ENCODE results near the gene ITSN1.
"Not testable (repeated sequence)": the region's sequence is repeated elsewhere in the genome, so short reads cannot be mapped to it uniquely, and the experiment has no call there.

The ITSN1 gene

GRCh38 chr21:33651965-33652680 is 9.8 kb downstream of the ITSN1 start:
- DNase-seq (ENCODE audit: low read depth) = no peak

- no peak for DNase-seq (ENCODE audit: low read depth)
Measured at GRCh38 chr21:33654412-33654811, 12.1 kb downstream of the ITSN1 start.

DNA sequence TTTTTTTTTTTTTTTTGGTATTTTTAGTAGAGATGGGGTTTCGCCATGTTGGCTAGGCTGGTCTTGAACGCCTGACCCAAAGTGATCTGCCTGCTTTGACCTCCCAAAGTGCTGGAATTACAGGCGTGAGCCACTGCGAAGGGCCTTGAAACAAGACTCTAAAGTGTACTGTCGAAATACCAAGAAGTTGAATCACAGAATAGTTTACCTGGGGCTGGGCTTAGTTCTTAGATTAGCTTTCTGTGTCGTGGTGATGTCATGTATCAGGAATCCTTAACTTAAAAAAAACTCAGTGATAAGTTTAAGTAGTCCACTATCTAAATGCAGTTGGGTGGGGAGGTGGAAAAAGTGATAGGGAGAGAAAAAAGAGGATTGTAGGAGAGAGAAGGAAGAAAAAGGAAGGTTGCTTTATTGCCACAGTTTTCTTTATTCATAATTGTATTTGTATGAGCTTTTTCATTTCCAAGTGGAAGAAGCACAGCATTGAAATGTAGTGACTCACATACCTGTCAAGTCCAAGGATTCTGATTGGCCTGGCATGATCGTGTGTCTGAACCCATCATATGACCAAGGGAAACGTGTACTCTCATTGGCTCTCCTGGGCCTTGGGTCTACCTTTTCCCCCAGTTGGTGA is 13.4 kb downstream of the ITSN1 start:
- DNase-seq (ENCODE audit: low read depth) = no peak

DNA sequence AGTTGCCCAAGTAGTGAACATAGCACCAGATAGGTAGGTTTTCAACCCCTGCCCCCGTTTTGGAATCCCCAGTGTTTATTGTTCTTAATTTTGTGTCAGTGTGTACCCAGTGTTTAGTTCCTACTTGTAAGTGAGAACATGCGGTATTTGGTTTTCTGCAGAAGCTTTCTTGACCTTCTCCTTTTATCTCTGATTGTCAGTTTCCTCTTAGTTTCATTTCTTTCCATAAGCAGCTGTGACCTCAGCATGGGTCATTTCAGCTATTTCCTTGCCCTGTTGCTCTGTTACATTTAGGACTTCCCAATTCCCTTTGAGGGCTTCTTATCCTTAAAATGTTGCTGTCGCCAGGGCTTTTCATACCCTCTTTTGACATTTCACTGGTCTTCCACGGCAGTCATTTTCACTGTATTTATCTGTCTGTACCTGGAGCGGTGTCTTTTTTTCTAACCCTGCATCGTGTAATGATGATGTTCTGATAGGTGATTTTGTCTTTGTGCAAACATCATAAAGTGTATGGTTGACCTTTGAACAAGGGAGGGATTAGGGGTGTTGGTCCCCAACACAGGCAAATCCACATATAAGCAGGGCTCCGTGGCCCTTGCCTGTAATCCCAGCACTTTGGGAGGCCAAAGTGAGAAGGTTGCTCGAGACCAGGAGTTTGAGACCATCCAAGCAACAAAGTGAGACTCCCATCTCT is 15.0 kb downstream of the ITSN1 start:
- no peak for DNase-seq (ENCODE audit: low read depth)

- no peak for DNase-seq (ENCODE audit: low read depth)
Measured at GRCh38 chr21:33658919-33659567, 16.7 kb downstream of the ITSN1 start.

GRCh38 chr21:33659568-33659949 is 17.3 kb downstream of the ITSN1 start:
- DNase-seq (ENCODE audit: low read depth) = no peak

GRCh38 chr21:33660406-33660805 is 18.1 kb downstream of the ITSN1 start:
- DNase-seq (ENCODE audit: low read depth) = no peak

DNA sequence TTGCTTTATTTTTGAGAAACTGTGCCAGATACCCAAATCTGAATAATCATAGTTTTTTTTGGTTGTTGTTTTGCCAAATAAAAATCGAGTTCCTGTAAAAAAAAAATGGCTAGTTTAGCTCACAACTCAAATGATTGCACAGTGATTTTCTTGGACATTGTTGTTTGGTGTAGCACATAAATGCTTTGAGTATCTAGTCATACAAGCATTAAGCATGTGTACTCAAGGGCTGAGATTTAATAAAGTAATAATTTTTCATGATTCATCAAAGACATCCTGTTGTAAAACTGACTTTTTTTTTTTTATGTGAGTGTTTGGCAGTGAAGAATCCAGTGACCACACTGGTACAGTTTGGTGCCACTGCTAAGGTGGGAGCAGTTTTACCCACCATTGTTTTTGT is 18.8 kb downstream of the ITSN1 start:
- DNase-seq (ENCODE audit: low read depth) = no peak

DNA sequence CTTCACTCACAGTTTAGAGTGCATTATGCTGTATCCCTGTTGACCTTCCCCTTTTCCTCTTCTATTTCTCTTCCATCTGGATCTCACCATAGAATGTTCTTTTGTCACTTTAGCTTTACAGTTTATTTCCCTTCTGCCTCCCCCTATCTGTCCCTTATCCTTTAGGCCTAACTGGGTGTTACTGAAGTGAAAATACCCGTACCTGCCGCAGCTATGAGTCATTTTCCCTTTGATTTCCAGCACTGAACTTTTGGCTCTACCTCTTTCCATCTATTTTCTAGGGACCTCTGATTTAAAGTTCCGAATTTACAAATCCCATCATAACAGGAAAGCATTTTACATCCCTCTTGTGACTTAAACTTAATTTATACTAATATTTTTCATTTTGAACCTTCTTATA is 19.7 kb downstream of the ITSN1 start:
- DNase-seq (ENCODE audit: low read depth) = no peak

GRCh38 chr21:33663241-33663640 is 20.9 kb downstream of the ITSN1 start:
- no peak for DNase-seq (ENCODE audit: low read depth)

DNA sequence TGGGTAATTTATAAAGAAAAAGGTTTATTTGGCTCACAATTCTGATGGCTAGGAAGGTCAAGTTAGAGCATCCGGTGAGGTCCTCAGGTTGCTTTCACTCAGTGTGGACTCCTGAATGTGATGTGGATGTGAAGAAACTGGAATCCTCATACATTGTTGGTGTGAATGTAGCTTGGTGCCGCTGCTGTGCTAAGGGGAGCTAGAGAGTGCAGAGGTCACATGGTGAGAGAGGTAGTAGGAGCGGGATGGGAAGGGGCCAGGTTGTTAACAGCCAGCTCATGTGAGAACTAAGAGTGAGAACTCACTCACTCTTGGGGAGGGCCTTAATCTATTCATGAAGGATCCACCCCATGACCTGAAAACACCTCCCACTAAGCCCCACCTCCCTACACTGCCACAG is 21.8 kb downstream of the ITSN1 start:
- DNase-seq (ENCODE audit: low read depth) = no peak

DNA sequence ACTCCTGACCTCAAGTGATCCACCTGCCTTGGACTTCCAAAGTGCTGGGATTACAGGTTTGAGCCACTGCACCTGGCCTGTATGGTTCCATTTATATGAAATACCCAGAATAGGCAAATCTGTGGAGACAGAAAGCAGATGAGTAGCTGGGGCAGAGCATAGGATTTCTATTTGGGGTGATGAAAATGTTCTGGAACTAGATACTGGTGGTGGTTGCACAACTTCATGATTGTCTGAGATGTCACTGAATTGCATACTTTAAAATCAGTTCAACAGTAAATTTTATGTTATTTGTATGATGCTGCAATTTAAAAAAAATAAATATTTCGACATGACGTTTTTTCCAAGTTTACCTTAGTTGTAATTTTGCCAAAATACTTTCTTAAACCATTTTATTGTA is 23.9 kb downstream of the ITSN1 start:
- DNase-seq (ENCODE audit: low read depth) = no peak

DNA sequence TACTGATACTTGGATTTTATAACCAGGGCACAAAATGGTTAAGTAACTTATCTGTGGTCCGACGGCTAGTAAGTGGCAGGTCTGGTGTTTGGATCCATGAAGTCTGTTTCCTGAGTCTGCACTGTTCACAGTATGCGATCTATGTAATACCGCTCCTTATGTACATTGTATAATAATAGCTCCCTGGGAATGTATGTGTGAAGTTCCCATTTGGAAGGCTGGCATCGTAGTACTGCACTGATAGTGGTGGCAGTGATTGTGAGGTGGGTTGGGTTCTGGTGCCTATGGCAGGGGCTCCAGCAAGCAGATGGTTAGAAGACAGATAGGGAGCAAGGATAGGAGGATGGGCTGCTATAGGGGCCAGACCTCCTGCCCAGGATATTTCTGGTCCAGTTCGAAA is 25.3 kb downstream of the ITSN1 start:
- DNase-seq (ENCODE audit: low read depth) = no peak

GRCh38 chr21:33668180-33668579 is 25.9 kb downstream of the ITSN1 start:
- no peak for DNase-seq (ENCODE audit: low read depth)

- DNase-seq (ENCODE audit: low read depth) = no peak
Measured at GRCh38 chr21:33668620-33669019, 26.3 kb downstream of the ITSN1 start.

DNA sequence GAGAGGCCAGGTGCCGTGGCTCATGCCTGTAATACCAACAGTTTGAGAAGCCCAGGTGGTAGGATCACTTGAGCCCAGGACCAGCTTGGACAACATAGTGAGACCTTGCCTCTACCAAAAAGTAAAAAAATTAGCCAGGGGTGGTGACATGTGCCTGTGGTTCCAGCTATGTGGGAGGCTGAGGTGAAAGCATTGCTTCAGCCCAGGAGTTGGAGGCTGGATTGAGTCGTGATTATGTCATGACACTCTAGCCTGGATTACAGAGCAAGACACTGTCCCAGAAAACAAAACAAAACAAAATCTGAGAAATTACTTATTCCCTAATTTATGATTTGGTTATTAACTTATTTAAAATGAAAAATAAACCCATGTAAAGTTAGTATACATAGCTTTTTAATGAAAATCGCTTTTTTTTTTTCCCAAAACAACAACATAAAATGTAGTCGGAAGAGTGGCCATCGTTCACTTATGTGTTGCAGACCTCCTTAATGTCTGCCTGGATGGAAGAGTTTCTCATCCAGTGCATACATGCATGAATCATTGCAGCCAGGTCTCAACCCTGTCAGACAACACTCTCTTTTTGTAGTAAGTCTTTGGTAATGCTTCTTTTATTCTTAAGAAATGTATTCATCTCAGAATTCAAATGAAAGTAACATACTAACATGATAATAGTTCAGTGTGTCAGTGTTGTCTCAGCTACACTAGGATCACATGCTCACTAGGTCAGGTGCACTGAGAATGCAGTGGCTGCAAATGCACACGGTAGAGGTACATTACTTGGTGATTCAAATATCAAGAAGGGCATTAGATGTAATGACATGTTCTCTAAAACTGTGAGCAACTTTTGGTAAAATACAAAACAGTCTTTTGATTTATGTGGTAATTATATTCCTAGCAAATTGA is 28.0 kb downstream of the ITSN1 start:
- DNase-seq (ENCODE audit: low read depth) = no peak

- DNase-seq (ENCODE audit: low read depth) = no peak
Measured at GRCh38 chr21:33673473-33673872, 31.2 kb downstream of the ITSN1 start.

DNA sequence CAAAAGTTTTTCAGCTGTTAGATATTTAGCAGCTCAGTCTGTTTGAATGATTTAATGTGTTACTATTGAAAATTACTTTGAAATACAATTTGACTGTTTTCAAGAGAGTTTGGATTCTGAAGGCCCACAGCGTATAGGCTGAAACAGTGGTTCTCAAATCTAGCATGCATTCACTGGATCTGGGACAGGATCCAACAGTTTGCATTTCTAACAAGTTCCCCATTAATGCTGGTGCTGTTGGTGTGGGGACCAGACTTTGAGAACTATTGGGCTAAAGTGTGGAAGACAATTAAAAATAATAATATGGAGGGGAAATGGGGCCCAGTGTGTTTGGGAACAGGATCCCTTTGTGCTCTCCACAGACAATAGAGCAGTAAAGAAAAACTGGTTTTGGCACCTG is 31.9 kb downstream of the ITSN1 start:
- DNase-seq (ENCODE audit: low read depth) = no peak

DNA sequence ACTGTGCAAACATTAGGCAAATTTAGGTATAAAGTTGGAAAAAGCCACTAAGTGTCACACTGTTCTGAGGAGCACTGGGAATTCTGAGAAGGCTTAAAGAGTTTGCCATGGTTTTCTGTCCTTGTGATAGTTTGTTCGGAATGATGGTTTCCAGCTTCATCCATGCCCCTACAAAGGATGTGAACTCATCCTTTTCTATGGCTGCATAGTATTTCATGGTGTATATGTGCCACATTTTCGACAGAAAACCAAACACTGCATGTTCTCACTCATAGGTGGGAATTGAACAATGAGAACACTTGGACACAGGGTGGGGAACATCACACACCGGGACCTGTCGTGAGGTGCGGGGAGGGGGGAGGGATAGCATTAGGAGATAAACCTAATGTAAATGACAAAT is 34.4 kb downstream of the ITSN1 start:
- DNase-seq (ENCODE audit: low read depth) = not testable (repeated sequence)

GRCh38 chr21:33677450-33677849 is 35.1 kb downstream of the ITSN1 start:
- DNase-seq (ENCODE audit: low read depth) = no peak

GRCh38 chr21:33680870-33681269 is 38.6 kb downstream of the ITSN1 start:
- no peak for DNase-seq (ENCODE audit: low read depth)
